GM23248 (cell line): ENCODE data around the gene RPAP2. TPM values are rescaled to one million over a fixed set of nuclear protein-coding genes. Genes with fewer than 3 reads are reported as not detected.

Source experiments
- DNase-seq: peaks from one replicate; pipeline ENCODE4 v3.0.0-alpha.2; 2015
- H2AFZ ChIP-seq: fragments of 200-600 bp; sonication (generic); 2 replicates; pipeline ENCODE4 v1.6.1; 2016; ENCODE audit warnings: antibody characterized with exemption
- H3F3A ChIP-seq: fragments of 200-600 bp; sonication (generic); 2 replicates; pipeline ENCODE4 v1.6.1; 2016; ENCODE audit warnings: mild to moderate bottlenecking, antibody characterized with exemption, mixed run types; ENCODE audit not compliant: insufficient read depth
- H3K27ac ChIP-seq: fragments of 200-600 bp; sonication (generic); 2 replicates; pipeline ENCODE4 v1.5.1; 2016; ENCODE audit warnings: mild to moderate bottlenecking
- H3K27me3 ChIP-seq: fragments of 200-600 bp; sonication (generic); replicated peaks from 2 replicates; pipeline ENCODE4 v1.6.1; 2016; ENCODE audit warnings: mild to moderate bottlenecking; ENCODE audit not compliant: insufficient read depth
- H3K36me3 ChIP-seq: fragments of 200-600 bp; sonication (generic); 2 replicates; pipeline ENCODE4 v1.6.1; 2016; ENCODE audit warnings: low read depth, mild to moderate bottlenecking
- H3K4me1 ChIP-seq: fragments of 200-600 bp; sonication (generic); 2 replicates; pipeline ENCODE4 v1.6.1; 2016; ENCODE audit warnings: mild to moderate bottlenecking; ENCODE audit not compliant: insufficient read depth
- H3K4me2 ChIP-seq: fragments of 200-600 bp; sonication (generic); one replicate; pipeline ENCODE4 v1.6.1; 2016; ENCODE audit warnings: mild to moderate bottlenecking; ENCODE audit not compliant: unreplicated experiment
- H3K4me3 ChIP-seq: fragments of 200-600 bp; sonication (generic); 2 replicates; pipeline ENCODE4 v1.5.1; 2016; ENCODE audit warnings: mild to moderate bottlenecking
- H3K79me2 ChIP-seq: fragments of 200-600 bp; sonication (generic); 2 replicates; pipeline ENCODE4 v1.6.1; 2016; ENCODE audit warnings: mild to moderate bottlenecking; ENCODE audit not compliant: insufficient read depth
- H3K9ac ChIP-seq: fragments of 200-600 bp; sonication (generic); 2 replicates; pipeline ENCODE4 v1.6.1; 2016; ENCODE audit warnings: mild to moderate bottlenecking
- H3K9me2 ChIP-seq: fragments of 200-600 bp; sonication (generic); 2 replicates; pipeline ENCODE4 v1.6.1; 2016; ENCODE audit warnings: mixed run types, mild to moderate bottlenecking, moderate library complexity; ENCODE audit not compliant: insufficient read depth
- H3K9me3 ChIP-seq: fragments of 200-600 bp; sonication (generic); one replicate; pipeline ENCODE4 v1.6.1; 2017; ENCODE audit warnings: low read depth
- H4K20me1 ChIP-seq: fragments of 200-600 bp; sonication (generic); 2 replicates; pipeline ENCODE4 v1.6.0; 2016; ENCODE audit not compliant: insufficient read depth
- EZH2 ChIP-seq: fragments of 200-600 bp; sonication (generic); IDR thresholded peaks from 2 replicates; pipeline ENCODE4 v1.6.1; 2018; ENCODE audit warnings: antibody characterized with exemption, mild to moderate bottlenecking; ENCODE audit not compliant: insufficient read depth, poor library complexity, severe bottlenecking
- EZH2phosphoT487 ChIP-seq: fragments of 200-600 bp; sonication (generic); IDR thresholded peaks from 2 replicates; pipeline ENCODE4 v1.6.1; 2018; ENCODE audit warnings: antibody characterized with exemption, moderate library complexity, mild to moderate bottlenecking, low read depth; ENCODE audit not compliant: insufficient read depth
- WGBS, 2 experiments: methylation state at CpG; one replicate each; pipeline ENCODE4 v1.1.6; 2015 to 2017; ENCODE audit warnings: low lambda C conversion rate in 2 of 2, low coverage in 1 of 2; ENCODE audit errors: missing lambda C conversion rate in 2 of 2; 5-methylcytosine and 5-hydroxymethylcytosine counted together
- in situ Hi-C: fragments of 300-500 bp; cut with MboI; formaldehyde crosslinking; loops from 2 replicates; pipeline ENCODE4 v1.15.0; 2020
- polyA plus RNA-seq: library from polyadenylated mRNA; unstranded; fragments of >200 nt; fragmentation: Nextera tagmentation; extraction: Ambion mirVana; gene quantifications from 2 replicates; pipeline ENCODE4 v1.2.1, GENCODE V29; 2016
- total RNA-seq: library from RNA; depleted of rRNA; stranded (reverse); fragments of >200 nt; shearing (Covaris generic); gene quantifications from 2 replicates; pipeline ENCODE4 v1.2.3, GENCODE V29; 2014

Gene RPAP2
- total and polyA plus RNA-seq, 2 experiments from 2014 or later, result 17.4 to 25.8 TPM

GRCh38 chr1:92315766-92316599, 17.1 kb downstream of the RPAP2 start:
- in situ Hi-C loops, result loop anchor here (25.0 kb wide), 1 partner anchor 296 kb away; no protein-coding TSS in a partner anchor
- peaks cover 13% of the 10 kb centered on the region for H3K36me3 ChIP-seq
- H3K27me3 ChIP-seq, result no peaks in the 10 kb centered on the region
- H3K4me3 ChIP-seq, result no peak overlapping the region
- no peak overlapping the region for H3K4me2 ChIP-seq
- H3K9me3 ChIP-seq, result no peaks in the 10 kb centered on the region
- H3K4me1 ChIP-seq, result no peaks in the 10 kb centered on the region
- 88 to 92% methylated on average over 6 of the region's 6 CpGs for WGBS, 2 experiments
- no peak overlapping the region for H2AFZ ChIP-seq
- H3K9me2 ChIP-seq, result no peaks in the 10 kb centered on the region
- TF ChIP-seq EZH2phosphoT487, result no peak
- TF ChIP-seq EZH2, result no peak
- DNase-seq, result no peak
- H3K27ac ChIP-seq, result no peak overlapping the region
- no peak overlapping the region for H3K9ac ChIP-seq
- H4K20me1 ChIP-seq, result 0 out of 2 replicates have a peak, but pooled peaks cover 4% of the 10 kb centered on the region
- H3K79me2 ChIP-seq, result no peaks in the 10 kb centered on the region
- H3F3A ChIP-seq, result no peaks in the 10 kb centered on the region

GRCh38 chr1:92317836-92318493, 19.1 kb downstream of the RPAP2 start:
- no peaks in the 10 kb centered on the region for H3K4me1 ChIP-seq
- no peaks in the 10 kb centered on the region for H3K79me2 ChIP-seq
- H2AFZ ChIP-seq, result no peak overlapping the region
- H3K9ac ChIP-seq, result no peak overlapping the region
- no peaks in the 10 kb centered on the region for H3F3A ChIP-seq
- no peak overlapping the region for H3K4me2 ChIP-seq
- H3K36me3 ChIP-seq, result peaks cover 10% of the 10 kb centered on the region
- H3K9me3 ChIP-seq, result no peaks in the 10 kb centered on the region
- WGBS, 2 experiments, result 99% methylated on average over 3 of the region's 3 CpGs
- no peak overlapping the region for H3K27ac ChIP-seq
- DNase-seq, result no peak
- in situ Hi-C loops, result loop anchor here (25.0 kb wide), 1 partner anchor 294 kb away; no protein-coding TSS in a partner anchor
- H4K20me1 ChIP-seq, result 0 out of 2 replicates have a peak, but pooled peaks cover 4% of the 10 kb centered on the region
- no peak overlapping the region for H3K4me3 ChIP-seq
- H3K9me2 ChIP-seq, result no peaks in the 10 kb centered on the region
- TF ChIP-seq EZH2 (no peak), EZH2phosphoT487 (no peak)
- no peaks in the 10 kb centered on the region for H3K27me3 ChIP-seq

DNA sequence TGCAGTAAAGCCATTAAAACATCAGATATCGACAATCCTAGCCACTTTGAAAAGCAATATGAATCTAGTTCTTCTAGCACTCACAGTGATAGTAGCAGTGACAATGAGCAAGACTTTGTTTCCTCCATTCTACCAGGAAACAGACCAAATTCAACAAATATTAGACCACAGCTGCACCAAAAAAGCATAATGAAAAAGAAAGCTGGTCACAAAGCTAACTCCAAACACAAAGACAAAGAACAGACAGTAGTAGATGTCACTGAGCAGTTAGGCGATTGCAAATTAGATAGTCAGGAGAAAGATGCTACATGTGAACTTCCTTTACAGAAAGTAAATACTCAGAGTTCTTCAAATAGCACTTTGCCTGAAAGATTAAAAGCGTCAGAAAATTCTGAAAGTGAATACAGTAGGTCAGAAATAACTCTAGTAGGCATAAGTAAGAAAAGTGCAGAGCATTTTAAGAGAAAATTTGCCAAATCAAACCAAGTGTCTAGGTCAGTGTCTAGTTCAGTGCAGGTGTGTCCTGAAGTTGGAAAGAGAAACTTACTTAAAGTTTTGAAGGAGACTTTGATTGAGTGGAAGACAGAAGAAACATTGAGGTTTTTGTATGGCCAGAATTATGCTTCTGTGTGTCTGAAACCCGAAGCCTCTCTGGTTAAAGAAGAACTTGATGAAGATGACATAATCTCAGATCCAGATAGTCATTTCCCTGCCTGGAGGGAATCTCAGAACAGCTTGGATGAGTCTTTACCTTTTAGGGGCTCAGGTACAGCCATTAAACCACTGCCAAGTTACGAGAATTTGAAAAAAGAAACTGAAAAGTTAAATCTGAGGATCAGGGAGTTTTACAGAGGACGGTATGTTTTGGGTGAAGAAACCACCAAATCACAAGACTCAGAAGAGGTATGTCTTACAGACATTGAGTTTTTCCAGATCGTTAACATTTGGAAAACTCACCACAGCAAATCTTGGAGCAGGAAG, 24.9 kb downstream of the RPAP2 start:
- Histone ChIP-seq H3K4me3 (no peak overlapping the region), H3K4me2 (no peak overlapping the region), H3K9ac (no peak overlapping the region), H3K4me1 (no peaks in the 10 kb centered on the region), H3K79me2 (no peaks in the 10 kb centered on the region), H2AFZ (no peak overlapping the region), H4K20me1 (no peaks in the 10 kb centered on the region), H3K9me3 (no peaks in the 10 kb centered on the region), H3K9me2 (no peaks in the 10 kb centered on the region), H3F3A (no peaks in the 10 kb centered on the region), H3K36me3 (peaks cover 38% of the 10 kb centered on the region), H3K27me3 (no peaks in the 10 kb centered on the region), H3K27ac (no peak overlapping the region)
- in situ Hi-C loops, result loop anchor here (25.0 kb wide), 1 partner anchor 289 kb away; no protein-coding TSS in a partner anchor
- DNase-seq, result no peak
- 98% methylated on average over 7 of the region's 7 CpGs for WGBS, 2 experiments
- TF ChIP-seq EZH2 (no peak), EZH2phosphoT487 (no peak)

DNA sequence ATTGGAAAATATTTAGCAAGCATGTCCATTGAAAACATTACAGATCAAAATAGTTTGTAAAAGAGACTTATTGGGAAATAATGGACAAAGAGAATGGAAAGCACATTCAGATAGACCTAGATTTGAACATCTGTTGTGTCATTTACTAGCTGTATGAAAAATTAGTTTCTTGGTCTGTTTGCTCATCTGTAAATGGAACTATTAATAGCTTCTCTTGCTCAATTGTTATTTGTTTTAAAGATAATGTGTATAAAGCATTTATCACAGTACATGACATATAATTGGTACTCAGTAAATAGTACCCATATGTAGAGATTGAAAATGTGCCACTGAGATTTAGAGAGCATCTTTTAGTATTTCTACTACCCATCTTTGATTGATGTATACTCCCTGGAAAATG, 25.9 kb downstream of the RPAP2 start:
- no peak for DNase-seq
- in situ Hi-C loops, result loop anchor here (25.0 kb wide), 1 partner anchor 288 kb away; no protein-coding TSS in a partner anchor
- Histone ChIP-seq H3K4me2 (no peak overlapping the region), H3K9me3 (no peaks in the 10 kb centered on the region), H3K4me3 (no peak overlapping the region), H3K27me3 (no peaks in the 10 kb centered on the region), H3K9ac (no peak overlapping the region), H3K9me2 (no peaks in the 10 kb centered on the region), H3K4me1 (no peaks in the 10 kb centered on the region), H4K20me1 (no peaks in the 10 kb centered on the region), H2AFZ (no peak overlapping the region), H3K27ac (no peak overlapping the region), H3K79me2 (no peaks in the 10 kb centered on the region), H3K36me3 (peaks cover 44% of the 10 kb centered on the region), H3F3A (no peaks in the 10 kb centered on the region)
- TF ChIP-seq EZH2 (no peak), EZH2phosphoT487 (no peak)
